ENCODE measurements around the gene EIF3D.
"Not testable (repeated sequence)": the region's sequence is repeated elsewhere in the genome, so short reads cannot be mapped to it uniquely, and the experiment has no call there.

EIF3D gene

DNA sequence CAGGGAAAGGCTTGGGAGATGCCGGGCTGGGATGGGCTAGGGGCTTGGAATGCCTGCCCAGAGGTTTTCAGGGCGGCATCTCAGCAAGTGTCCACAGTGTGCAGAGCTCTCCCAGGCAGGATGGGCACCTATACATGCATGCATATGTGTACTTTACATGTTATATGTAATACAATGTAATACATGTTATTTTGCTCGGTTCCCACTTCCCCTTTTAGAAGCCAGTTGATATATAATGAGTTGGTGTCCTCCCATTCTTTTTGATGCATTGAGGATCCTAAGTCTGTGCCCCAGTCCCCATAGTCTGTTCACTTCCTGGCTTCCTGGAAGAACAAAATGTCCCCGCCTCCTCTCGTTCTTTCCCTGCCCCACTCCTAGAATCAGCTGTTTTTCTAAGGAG lies 20.1 kb upstream of the EIF3D start:
- DNase-seq: no peak

DNA sequence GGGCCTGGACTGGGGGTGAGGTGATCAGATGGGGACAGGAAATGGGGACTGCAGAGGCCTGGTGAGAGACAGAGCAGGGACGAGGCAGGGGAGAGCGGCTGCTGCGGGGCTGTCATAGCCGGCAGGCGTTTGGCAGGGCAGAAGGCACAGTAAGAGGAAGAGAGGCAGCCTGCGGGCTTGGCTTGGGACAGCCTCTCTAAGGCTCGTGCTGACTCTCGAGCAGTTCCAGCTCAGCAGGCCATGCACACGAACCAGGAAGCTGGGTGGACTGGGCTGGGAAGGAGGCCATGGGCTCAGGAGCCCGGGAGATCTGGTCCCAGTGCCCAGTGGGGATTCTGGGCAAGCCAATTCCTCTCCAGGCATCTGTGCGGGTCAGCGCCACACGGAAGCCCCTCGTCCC lies 19.6 kb upstream of the EIF3D start:
- DNase-seq: no peak

DNA sequence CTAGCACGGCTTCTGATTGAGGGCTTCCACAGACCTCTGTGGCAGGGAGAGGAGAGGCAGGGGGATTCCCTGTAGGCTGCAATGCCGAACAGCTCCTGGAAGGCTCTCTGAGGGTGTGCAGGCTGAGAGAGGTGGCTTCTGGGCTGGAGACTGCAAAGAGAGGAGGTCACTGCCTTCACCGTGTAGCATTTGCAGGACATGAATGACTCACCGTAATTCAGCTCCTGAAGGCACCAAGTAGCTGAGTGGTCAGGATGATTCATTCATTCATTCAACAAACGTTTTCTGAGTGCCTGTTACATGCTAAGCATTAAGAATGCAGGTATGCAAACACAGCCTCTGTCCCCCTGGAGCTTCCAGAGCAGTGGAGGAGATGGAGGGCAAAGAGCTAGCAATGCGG lies 18.0 kb upstream of the EIF3D start:
- DNase-seq: no peak

DNA sequence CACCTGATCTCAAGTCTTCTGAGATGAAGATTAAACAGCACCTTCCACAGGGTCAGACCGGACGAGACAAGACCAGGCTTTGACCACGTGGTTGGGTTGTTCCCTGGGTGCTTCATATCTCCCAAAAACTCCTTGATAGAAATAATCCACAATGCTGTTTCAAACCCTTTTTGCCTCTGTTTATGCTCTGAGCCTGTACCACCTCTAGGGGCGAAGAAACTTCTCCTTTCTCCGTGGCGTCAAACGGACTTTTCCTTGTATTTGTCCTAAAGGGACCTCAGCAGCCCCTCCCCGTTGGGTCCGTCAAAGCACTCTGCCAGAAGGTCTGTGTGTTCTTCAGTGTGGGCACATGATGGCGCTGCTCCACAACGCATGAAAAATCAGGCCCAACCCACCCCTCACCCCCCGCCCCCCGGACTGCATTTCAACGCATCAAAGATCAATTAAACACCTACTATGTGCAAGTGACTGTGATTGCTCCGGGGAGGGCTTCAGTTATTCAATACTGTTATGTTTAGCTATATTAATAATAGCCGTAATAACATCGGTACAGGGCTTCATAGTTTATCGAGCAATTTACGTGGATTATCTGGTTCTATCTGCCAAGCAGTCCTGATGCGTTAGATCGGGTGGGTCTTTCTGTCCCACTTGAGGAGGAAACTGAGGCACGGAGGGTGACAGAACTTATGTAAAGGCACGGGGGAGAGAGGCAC lies 17.3 kb upstream of the EIF3D start:
- peak; percentile 71 for DNase-seq

DNA sequence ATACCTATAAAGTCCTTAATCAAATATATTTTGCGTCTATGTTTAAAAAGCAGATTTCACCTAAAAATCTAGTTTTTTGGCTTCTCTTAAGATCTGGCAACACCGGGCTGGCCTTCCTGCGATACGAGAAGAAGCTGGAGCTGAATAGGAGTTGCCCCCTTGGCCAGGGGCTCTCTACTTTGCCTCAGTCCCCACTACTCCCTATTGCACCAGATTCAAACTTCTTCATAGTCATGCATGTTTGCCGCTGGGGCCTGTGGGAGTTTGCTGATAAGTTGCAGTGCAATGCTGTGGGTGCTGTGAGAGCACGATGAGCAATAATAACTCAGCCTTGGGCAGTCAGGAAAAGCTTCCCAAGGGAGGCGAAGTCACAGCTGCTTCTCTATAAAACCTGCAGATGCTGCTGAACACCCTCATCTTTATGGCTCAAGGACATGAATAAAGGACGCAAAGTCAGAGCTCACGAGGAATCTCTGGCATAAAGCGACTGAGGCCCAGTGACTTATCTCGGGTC lies 15.2 kb upstream of the EIF3D start:
- DNase-seq: no peak

DNA sequence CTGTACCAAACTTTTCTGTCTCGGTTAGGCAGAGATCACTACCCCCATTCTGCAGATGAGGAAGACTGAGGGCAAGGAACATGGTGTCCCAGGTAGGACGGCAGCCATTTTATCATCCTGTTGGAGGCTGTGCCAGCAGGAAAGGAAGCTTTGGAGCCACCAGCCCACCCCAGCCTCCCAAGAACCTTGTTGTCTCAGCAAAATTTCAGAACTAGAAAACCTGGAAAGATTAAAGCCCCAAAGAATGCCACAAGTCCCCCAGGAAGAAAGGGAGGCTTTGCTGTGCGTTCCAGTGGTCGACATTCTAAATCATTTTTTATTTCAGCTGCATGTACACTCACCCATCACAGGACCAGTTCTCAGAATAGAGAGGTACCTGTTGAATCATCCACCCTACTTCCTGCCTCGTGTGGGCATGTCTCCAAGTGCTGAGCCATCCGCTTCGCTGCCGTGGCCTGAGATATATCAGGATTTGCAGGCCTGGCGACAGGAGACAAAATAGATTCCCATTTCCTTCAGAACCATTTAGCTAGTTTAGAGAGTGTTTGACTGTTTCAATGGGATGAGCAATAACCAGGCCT lies 13.0 kb upstream of the EIF3D start:
- DNase-seq: peak; percentile 73

DNA sequence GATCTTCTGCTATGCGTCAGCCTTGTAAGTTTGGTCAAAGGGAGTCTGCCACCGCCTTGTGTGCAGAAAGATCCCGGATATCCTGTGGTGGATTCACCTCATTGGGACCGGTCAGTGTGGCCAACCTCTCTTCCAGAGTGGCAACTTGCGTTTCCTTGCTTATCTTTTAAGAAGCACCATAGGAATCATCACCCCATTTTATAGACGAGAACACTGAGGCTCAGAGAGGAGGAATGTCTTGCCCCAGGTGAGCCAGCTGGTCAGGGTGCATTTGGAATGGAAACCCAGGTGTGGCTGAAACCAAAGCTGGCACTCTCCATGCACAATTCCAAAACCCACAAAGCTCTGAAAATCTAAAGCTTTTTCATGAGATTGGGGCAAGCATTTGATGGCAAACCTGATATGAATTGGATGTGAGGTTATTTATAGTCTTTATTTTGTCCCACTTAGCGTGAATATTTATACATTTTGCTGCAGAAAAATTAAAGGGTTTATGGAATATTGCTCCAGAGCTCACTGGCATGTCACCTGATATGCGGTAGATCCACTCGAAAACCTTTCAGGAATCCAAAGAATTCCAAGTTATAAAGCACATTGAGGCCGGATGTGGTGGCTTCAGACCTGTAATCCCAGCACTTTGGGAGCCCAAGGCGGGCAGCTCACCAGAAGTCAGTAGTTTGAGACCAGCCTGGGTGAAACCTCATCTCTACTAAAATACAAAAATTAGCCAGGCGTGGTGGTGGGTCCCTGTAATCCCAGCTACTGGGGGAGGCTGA lies 12.1 kb upstream of the EIF3D start:
- no peak for DNase-seq

DNA sequence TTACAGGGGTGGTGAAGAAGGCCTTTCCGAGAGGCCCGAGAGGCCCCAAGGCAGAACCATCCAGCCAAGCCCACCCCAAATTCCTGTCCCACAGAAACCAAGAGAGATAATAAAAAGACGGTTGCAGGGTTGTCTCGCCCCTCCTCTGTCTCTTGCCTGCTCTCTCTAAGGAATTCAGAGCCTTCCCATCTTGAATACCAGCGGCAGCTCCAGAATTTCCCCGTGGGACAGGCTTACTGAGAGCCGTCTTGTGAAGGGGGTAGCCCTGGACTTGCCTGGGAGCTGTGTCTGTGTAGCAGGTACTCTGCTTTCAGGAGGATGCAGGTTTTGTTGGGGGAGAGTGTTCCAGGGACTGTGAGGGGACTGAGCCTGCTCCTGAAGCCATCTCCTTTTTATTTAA lies 9.6 kb upstream of the EIF3D start:
- no peak for DNase-seq

DNA sequence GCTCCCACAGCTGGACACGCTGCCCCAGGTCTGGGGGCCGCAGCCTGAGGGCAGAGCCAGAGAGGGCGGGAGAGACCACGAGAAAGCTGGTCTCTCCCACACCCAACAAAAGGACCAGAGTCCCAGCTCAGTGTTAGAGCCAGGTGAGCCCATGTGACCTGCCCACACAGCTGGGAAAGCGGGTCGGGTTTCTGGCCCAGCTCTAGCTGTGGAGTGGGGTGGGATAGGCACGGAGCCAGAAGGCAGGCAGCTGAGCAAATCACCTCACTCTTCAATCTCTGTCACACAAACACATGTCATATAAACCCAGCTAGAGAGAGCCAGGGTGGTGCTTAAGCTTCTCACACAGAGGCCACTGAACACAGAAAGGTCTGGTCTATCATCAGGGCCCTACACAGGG lies 7.8 kb upstream of the EIF3D start:
- no peak for DNase-seq

DNA sequence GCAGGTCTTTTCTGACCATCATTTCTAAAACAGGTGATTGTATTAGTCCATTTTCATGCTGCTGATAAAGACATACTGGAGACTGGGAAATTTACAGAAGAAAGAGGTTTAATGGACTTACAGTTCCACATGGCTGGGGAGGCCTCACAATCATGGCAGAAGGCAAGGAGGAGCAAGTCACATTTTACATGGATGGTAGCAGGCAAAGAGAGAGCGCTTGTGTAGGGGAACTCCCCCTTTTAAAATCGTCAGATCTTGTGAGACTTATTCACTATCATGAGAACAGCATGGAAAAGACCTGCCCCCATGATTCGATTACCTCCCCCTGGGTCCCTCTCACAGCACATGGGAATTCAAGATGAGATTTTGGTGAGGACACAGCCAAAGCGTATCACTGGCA lies 4.4 kb upstream of the EIF3D start:
- DNase-seq: not testable (repeated sequence)

DNA sequence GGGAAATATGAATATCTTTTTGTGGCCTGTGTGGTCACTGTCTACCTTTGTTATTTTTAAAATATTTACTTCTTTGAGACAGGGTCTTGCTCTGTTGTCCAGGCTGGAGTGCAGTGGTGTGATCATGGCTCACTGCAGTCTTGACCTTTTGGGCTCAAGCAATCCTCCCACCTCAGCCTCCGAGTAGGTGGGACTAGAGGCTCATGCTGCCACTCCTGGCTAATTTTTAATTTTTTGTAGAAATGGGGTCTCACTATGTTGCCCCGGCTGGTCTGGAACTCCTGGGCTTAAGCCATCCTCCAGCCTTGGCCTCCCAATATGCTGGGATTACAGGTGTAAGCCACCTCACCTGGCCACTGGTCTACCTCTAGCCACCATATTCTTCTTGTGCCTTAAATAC lies 3.5 kb upstream of the EIF3D start:
- DNase-seq: no peak

DNA sequence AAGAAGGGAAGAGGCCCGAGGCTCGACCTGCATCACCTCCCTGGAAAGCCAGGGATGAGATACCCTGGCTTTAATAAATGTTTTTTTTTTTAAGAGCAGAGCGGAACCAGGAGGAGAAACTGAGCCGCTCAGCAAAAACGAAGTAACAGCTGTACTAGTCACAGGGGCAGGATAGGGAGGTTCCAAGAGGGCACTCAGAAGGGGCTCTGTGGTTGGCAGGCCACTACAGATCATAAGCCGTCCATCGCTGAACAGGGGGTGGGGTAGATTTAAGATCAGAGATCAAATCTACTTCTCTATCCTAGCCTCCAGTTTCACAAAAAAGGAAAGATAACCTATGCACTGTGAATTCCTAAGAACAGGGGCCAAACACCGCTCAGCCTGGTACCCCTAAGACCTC lies 625 bp downstream of the EIF3D start:
- DNase-seq: no peak

DNA sequence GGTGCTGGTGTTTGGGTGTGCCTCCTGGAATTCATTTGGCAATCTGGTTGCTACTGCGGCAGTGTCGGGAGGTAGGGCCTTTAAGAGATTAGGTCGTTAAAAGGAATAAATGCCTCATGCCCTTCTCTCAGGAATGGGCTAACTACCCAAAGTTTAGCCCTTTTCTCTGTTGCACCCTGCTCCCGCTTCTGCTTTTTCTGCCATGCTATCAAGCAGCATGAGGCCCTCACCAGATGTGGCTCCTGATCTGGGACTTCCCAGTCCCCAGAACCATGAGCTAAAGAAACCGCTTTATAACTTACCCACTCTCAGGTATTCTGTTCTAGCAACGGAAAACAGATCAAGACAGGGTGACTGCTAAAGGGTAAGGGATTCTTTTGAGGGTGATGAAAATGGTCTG lies 6.3 kb downstream of the EIF3D start:
- DNase-seq: no peak

DNA sequence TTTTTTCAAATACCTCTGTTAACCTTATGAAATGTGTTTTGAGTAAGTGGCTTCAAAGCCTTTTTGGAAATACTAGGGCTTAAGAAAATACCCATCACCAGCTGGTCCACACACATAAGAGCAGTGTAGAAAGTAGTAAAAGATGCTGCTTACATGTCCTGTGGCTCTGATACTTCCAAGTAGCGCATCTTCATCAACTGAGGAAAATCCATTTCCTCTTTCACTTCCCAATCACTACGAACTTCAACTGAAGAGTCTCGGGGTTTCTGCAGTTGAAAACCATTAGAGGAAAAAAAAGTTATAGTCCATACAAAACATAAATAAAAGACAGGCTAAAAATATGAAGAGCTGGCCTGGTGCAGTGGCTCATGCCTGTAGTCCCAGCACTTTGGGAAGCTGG lies 8.5 kb downstream of the EIF3D start:
- DNase-seq: no peak

DNA sequence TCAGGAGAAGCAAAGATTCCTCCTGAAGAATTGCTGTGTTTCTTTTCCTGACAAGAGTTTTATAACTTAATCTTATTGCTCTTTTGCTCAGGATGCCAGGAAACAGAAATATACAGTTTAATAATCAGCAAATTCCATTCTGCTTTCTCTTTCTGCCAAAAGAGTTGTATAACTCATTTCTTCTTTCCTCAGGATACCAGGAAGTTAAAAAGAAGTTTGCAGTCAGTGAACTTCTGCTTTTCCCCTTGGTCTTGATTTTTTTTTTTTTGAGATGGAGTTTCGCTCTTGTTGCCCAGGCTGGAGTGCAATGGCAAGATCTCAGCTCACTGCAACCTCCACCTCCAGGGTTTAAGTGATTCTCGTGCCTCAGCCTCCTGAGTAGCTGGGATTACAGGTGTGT lies 9.1 kb downstream of the EIF3D start:
- DNase-seq: not testable (repeated sequence)

DNA sequence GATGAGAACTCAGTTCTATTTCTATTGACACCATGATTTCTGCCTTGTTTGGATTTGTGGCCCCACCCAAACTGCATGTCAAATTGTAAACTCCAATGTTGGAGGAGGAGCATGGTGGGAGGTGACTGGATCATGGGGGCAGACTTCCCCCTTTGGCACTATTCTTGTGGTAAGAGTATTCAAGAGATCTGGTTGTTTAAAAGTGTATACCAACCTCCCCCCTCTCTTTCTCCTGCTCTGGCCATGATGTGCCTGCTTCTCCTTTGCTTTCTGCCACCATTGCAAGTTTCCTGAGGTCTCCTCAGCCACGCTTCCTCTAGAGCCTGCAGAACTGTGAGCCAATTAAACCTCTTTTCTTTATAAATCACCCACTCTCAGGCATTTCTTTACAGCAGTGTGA lies 14.2 kb downstream of the EIF3D start:
- DNase-seq: no peak

DNA sequence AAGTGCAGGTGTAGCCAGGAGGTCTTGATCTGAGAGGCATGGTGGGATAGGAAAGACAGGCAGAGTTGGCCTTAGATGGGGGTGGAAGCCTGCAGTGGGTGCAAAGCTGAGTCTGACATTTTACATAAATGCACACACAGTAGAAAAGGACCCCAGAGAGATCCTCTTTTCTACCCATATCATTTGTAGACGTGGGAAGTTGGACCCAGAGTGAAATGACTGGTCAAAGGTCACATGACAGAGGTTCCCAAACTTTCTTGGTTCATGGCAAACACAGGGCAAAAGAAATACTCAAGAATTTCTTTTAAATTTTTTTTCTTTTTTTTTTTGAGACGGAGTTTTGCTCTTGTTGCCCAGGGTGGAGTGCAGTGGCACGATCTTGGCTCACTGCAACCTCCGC lies 16.0 kb downstream of the EIF3D start:
- DNase-seq: no peak

DNA sequence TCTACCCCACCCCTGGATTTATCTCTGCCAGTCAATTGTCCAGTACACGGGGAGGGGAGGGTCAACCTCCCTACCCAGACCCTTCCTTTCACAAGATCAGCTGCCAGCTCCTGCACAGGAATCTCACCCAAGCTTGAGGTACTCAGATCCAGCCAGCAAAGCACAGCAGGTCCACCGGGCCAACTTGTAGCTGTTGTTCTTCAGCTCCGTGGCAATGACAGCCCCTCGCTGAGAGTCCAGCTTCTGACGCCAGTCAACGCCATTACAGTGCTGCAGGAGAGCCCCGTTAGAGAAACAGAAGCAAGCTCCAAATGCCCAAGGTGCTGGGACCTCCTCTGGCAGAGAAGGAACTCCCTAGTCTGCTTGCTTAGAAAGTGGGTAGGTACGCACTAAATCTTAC lies 16.6 kb downstream of the EIF3D start:
- no peak for DNase-seq

DNA sequence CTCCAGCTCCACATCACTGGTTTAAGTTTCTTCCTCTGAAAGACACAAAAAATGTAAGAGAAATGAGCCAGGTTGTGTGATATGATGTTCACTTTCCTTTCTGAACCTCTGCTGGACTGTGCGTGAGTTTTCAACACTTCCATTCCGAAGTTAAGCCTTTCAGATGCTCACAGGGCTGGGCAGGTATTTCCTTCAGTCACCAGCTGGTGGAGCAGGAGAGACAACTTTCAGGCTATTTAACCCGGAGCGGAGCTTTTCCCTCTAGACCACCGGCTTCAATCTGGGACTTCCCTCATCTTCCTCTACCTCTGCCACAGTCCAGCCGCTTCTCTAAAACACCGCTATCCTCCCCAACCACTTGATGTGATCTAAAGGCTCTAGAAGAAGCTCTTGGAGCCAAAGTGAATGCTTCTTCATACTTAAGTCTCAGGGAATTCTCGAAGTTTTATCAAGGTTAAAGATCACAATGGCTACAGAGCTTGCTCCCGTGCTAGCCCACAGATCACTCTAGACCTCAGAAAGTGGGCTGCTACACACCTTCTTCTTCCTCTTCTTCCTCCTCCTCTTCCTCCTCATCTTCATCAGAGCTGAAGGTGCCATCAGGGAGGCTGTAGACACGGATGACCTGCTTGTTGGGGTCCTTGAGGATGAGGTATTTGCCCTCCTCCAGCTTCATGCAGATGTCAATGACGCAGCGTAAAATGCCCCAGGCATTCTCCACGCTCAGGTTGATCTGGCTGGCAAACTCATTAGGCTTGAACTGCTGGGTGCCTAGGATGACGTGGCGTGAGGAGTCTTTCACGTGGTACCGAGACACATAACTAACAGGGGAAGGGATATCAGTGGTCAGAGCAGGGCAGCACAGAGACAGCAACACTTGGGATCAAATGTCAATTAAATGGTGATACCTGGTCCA lies 17.7 kb downstream of the EIF3D start:
- DNase-seq: no peak

DNA sequence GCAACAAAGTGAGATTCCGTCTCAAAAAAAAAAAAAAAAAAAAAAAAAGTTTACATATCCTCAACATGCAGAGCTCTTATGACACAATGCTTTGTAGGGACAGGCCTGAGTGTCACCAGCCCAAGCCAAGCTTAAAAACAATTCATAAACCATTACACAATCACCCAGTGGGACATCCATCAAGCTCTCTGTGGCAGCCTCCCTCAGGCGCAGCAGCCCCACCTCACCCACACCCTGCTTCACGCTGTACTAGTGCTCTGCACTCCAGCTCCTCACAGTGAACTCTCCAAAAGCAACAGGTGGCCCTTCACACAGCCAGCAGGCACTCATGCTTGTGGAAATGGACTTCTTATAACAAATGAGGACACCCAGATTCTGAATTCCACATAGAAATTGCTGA lies 18.6 kb downstream of the EIF3D start:
- DNase-seq: no peak

DNA sequence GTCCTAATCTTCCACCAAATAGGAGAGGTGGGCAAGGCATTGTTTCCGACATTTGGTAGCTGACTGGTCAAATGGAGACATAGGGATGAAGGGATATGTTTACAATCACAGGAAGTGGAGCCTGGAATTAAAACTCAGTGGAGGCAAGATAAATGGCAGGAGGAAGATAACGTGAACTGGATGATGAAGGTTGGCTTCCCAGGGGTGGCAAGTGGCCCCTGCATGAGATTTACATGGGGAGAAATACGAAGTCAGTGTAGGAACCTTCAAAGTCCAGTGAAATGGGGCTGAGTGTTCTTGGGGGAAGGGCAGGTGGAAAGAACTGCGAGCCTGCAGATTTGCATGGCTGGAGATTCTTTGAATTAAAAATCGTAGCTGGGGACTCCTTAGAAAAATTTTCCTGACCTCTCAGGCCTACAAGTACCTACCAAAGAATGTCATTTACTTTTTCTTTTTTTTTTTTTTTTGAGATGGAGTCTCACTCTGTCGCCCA lies 21.4 kb downstream of the EIF3D start:
- DNase-seq: no peak

DNA sequence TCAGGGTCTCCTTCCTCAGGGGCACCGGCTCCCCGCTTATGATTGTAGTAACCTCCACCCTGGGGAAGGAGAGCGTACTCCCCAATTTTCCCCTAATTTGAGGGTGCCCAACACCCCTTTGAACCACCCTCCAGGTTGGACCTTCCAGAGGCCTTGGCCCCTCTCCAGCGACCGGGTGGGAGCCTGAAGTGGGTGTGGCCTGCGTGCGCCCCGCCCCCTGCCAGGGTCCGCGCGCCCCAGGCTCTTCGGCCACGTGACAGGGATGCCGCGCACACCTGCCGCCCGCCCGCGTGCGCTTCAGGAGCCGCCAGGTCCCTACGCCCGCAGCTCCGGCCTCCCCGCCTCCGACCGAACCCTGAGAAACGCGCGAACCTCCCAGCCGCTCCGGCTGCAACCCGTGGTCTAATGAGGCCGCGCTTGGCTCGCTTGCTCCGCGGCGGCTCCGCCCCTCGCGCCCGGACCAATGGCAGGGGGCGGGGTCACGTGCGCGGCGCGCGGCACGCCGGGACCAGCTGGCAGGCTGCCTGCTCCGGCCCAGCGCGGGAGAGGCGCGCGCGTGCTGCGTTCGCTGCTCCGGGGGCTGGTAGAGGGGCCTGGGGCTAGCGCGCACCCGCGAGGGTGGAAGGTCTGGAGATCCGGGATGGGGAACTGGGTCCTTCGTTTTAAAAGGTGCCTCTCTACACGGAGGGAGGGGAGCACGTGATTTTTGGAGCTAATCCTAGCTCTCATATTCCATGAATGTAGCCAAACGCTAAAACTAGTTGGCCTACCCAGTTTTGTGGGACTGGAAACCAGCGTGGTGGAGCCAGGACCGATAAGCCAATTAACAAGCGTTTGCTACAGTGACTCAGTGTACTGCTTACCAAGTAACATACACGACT lies 22.1 kb downstream of the EIF3D start, which contains the start of gene FOXRED2:
Gene FOXRED2 (minus strand): TSS at position 404 of the 881 bp plus-strand sequence. CDS start 618 bp downstream, outside the sequence.
- peak; percentile 94 for DNase-seq

Measured in activated CD8-positive, alpha-beta memory T cell treated with anti-CD3 and anti-CD28 coated beads, Interleukin-2, amount 50 U/mL, for 48 hours (primary cell).